Daoy (cell line): ENCODE measurements around the gene AATF. TPM values are rescaled to one million over a fixed set of nuclear protein-coding genes. Genes with fewer than 3 reads are reported as not detected.

Experiments
- DNase-seq: peaks from one replicate; pipeline ENCODE4 v3.0.0-alpha.2; 2015; ENCODE audit warnings: low read depth
- total RNA-seq: library from RNA; depleted of rRNA; stranded (reverse); fragments of >200 nt; shearing (Covaris generic); gene quantifications from 2 replicates; pipeline ENCODE4 v1.2.3, GENCODE V29; 2014

The AATF gene
- total RNA-seq, 1 experiment from 2014 or later, result 106 TPM

- no peak for DNase-seq
Observed at GRCh38 chr17:36940313-36941264, 8.2 kb upstream of the AATF start.

GRCh38 chr17:36941265-36942010, 7.3 kb upstream of the AATF start:
- DNase-seq, result no peak

GRCh38 chr17:36942019-36942599, 6.6 kb upstream of the AATF start:
- DNase-seq, result no peak

- DNase-seq, result no peak
Observed at GRCh38 chr17:36942631-36943125, 6.1 kb upstream of the AATF start.

GRCh38 chr17:36943250-36944191, 5.2 kb upstream of the AATF start:
- no peak for DNase-seq

- no peak for DNase-seq
Observed at GRCh38 chr17:36944553-36944952, 4.2 kb upstream of the AATF start.

- no peak for DNase-seq
Observed at GRCh38 chr17:36945140-36945539, 3.6 kb upstream of the AATF start.

DNA sequence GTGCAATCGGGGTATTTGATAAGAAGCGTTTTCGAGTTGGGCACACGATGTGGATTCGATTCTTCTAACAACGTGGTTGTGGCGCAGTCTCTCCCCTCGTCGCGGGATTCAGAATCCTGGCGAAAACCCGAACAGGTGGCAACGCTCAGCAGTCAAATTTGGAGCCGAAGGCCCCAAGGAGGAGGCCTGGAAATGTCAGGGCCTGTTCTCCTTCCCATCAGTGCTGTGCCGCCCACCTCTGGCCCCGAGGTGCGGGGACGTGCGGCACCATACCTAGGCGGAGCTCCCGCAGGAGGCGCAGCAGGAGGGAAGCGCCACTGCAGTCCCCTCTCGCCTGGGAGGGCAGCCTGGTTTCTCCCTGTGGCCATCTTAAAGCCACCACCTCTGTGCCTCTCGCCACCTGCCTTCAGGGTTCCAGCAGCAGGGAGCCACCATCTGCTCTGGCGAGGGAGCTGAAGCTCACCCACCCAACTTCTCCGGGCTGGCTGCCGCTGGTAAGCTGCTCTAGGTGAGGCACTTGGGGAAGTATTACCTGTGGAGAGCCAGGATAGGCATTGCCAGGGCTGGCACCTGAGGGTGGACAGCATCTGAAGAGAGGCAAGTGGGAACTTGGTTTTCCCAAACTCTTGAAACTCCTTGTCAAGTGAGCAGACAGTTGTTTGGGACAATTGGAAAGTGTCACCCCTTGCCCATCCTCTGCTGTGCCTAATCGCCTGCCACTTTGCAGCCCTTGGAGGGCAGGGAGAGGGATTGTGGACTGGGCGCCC, 2.6 kb upstream of the AATF start:
- no peak for DNase-seq

DNA sequence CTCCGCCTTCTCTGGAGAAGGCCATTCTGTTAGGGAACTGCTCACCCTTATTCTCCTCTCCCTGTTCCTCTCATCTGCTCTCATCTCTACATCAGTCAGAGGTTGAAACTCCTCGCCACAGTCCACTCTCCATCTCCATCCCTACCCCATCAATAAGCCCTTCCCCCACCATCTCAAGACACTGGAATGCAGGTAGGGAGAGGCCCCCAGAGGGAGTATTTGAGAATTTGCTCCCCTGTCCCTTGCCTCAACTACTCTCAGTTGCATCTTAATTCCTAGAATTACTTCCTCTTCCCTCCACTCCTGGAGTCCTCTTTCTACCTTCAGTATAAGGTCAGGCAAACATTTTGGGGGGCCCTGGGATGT, 2.0 kb upstream of the AATF start:
- no peak for DNase-seq

GRCh38 chr17:36947922-36948716, 635 bp upstream of the AATF start:
- no peak for DNase-seq

DNA sequence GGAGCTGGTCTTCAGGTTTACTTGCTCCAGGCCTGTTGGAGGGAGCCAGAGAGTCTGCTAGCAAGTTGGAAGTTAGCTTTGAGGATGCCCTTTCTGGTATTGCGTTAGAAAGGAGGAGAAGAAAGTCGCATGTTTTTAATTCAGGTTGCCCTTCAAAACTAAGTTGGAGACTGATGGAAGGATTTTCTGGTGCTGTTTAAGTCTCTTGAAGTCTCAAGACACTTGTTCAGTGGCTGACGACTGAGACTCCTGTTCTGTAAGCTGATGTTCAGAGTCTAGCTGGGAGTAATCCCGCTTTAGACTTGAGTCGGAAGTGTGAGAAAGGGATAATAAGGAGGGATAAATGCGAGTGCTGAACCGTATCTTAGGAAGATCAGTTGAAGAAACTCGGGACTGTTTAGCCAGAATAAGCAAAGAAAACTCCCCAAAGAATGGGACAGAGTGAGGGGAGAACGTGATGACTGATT, 740 bp downstream of the AATF start:
- no peak for DNase-seq

- DNase-seq, result no peak
Observed at GRCh38 chr17:36950027-36950426, 1.3 kb downstream of the AATF start.

DNA sequence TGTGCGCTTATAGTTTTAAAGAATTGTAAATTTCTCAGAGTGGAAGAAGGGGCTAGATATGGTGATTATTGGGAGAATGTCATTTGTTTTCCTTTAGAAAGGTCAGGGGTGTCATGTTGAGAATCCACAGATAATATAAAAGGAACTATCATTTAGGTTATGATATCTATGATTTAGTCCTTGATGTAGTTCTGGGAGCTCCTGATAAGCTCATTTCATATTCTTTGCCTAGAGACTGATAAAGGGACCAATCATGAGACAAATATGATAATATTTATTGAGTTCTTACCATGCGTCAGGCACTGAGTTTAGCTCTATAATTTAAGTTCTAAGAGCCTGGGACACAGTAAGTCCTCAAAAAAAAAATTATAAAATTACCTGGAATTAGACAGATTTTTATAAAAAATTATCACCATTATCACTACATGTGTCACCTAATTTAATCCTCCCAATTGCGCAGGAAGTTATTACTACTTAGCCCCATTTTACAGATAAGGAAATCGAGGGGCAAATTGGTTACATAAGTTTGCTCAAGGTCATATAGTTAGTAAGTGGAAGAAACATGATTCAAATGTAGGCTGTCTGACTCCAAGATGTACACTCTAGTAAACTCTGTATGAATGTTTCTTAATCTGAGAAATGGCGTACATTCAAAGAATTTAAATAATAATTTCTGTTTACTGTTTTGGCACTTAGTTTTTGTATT, 2.5 kb downstream of the AATF start:
- no peak for DNase-seq

DNA sequence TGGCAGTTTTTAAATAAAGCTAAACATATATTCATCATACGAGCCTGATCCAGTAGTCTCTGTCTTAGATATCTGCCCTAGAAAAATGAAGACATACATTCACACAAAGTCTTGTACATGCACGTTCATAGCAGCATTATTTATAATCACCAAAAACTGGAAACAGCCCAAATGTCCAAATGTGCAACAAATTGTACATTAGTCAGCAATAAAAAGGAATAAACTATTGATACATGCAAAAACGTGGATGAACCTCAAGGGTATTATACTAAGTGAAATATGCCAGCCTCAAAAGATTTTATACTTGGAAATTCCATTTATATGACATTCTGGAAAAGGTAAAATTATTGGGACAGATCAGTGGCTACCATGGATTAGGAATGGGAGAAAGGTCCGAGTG, 22.8 kb downstream of the AATF start:
- DNase-seq, result no peak

- no peak for DNase-seq
Observed at GRCh38 chr17:36972186-36972700, 23.5 kb downstream of the AATF start.

DNA sequence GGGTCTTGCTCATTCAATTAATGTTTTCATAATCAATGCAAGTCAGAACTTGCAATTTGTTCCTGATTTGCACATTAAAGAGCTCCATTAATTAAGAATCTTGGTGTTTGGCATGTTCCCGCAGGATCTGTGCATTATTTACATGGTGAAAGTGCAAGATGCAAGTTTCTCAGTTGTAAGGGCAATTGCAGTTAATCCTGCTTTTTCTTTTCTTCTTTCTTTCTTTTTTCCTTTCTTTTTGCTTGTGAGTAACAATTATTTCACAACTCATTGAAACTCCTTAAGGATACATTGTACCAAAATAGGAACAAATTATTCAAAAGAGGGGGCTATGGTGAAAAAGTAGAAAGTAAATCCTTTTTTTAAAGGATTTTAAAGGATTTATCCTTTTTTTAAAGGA, 24.2 kb downstream of the AATF start:
- DNase-seq, result no peak

GRCh38 chr17:36975922-36976515, 27.3 kb downstream of the AATF start:
- no peak for DNase-seq

GRCh38 chr17:36977066-36977465, 28.3 kb downstream of the AATF start:
- DNase-seq, result no peak
